ENCODE results near the gene PACRG.

- no peak for TF ChIP-seq CTCF (IDR thresholded peaks at IDR 0.05; ENCODE audit: low read depth, low read length)
- TF ChIP-seq POLR2A (IDR thresholded peaks at IDR 0.05; ENCODE audit: extremely low read depth, insufficient read length) = no peak
- no peak for TF ChIP-seq MYC (IDR thresholded peaks at IDR 0.05; ENCODE audit: low read depth, low read length)
- no peak for TF ChIP-seq MAX (IDR thresholded peaks at IDR 0.05; ENCODE audit: low read depth, low read length)
Measured at GRCh38 chr6:162705736-162706135, 22.0 kb upstream of the PACRG start.

All from NB4 (cell line).